Stimulated activated CD8-positive, alpha-beta memory T cell treated with anti-CD3 and anti-CD28 coated beads, Interleukin-7, amount 100 ng/mL, for 1 hour (primary cell): ENCODE data around the gene UGT1A10.
A peak's percentile ranks its signal among the peaks of the same experiment; 100 is the strongest.
"Not testable (repeated sequence)": the region's sequence is repeated elsewhere in the genome, so short reads cannot be mapped to it uniquely, and the experiment has no call there.

Source experiments
- DNase-seq, 2 donors: peaks; one replicate each; pipeline ENCODE4 v3.0.0-alpha.2; 2020; ENCODE audit warnings: low read depth in 2 of 2

UGT1A10 gene

DNA sequence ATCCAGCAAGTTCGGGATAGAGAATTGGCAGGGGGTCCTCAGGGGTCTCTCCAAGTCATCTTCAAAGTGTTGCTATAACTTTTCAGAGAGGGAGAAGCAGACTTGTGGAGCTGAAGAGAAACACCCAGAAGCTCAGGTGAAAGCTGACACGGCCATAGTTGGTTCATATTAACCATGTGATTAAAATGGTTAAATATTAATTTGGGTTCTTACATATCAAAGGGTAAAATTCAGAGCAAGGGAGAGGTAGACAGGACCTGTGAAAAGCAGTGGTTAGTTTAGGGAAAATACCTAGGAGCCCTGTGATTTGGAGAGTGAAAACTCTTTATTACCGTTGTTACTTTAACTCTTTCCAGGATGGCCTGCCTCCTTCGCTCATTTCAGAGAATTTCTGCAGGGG is 56.4 kb downstream of the UGT1A10 start, which contains the start of gene UGT1A6:
Gene UGT1A6, plus strand, starts transcription at position 243 of the 400 bp plus-strand sequence. Its CDS starts 115 bp downstream, at position 358.
- no peak for DNase-seq

GRCh38 chr2:233693963-233694362 is 57.7 kb downstream of the UGT1A10 start:
- no peak for DNase-seq

GRCh38 chr2:233698740-233699139 is 62.5 kb downstream of the UGT1A10 start:
- DNase-seq, result no peak

DNA sequence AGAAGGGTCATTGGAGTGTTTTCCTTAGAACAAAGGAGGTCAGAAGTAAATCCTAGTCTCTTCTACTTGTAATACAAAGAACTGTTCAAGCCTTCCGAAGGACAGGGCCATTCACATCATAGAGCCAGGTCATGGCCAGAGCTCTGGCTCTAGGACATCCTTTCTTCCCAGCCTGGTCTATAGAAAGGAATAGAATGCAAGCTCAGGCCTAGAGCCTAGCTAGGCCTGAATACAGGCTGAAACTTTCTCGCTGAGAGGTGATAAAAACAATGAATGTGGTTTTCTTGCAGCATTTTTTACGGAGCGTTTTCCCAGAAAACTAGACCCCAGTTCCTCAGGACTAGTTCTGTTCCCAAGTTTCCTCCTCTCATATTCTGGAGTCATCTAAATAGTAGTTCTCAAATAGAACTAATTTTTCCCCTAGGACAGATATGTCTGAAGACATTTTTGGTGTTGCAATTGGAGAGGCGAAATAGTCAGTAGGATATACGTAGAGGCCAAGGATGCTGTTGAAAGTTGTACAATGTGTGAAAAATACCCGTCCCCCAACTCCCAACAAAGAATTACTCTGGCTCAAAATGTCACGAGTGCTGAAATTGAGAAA is 63.3 kb downstream of the UGT1A10 start:
- DNase-seq, result no peak

GRCh38 chr2:233700028-233700635 is 63.9 kb downstream of the UGT1A10 start:
- no peak for DNase-seq

DNA sequence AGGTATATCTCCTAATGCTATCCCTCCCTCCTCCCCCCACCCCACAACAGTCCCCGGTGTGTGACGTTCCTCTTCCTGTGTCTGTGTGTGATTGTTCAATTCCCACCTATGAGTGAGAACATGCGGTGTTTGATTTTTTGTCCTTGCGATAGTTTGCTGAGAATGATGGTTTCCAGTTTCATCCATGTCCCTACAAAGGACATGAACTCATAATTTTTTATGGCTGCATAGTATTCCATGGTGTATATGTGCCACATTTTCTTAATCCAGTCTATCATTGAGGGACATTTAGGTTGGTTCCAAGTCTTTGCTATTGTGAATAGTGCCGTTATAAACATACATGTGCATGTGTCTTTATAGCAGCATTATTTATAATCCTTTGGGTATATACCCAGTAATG is 64.6 kb downstream of the UGT1A10 start:
- DNase-seq, result not testable (repeated sequence)

- no peak for DNase-seq
These were observed 66.0 kb downstream of the UGT1A10 start for GRCh38 chr2:233702238-233702637.

- no peak for DNase-seq
These were observed 69.8 kb downstream of the UGT1A10 start for GRCh38 chr2:233705911-233706506.

DNA sequence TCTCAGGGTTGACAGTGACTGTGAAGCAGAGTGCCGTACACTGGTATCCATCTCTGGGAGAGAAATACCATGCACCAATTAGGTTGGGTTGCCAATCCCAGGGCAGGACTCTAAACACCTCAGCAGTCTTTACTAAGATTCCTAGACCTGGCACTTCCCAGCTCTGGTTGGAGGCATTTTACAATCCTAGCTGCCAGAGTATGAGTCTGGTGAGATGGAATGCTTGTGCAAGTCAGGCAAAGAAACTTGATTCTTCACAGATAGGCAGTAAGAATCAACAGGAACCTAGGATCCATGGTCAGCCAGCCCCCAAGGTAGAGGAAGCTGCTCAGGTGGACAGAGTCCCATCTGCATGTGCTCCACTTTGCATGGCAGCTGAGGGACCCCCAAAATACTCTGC is 70.5 kb downstream of the UGT1A10 start:
- DNase-seq, result no peak

DNA sequence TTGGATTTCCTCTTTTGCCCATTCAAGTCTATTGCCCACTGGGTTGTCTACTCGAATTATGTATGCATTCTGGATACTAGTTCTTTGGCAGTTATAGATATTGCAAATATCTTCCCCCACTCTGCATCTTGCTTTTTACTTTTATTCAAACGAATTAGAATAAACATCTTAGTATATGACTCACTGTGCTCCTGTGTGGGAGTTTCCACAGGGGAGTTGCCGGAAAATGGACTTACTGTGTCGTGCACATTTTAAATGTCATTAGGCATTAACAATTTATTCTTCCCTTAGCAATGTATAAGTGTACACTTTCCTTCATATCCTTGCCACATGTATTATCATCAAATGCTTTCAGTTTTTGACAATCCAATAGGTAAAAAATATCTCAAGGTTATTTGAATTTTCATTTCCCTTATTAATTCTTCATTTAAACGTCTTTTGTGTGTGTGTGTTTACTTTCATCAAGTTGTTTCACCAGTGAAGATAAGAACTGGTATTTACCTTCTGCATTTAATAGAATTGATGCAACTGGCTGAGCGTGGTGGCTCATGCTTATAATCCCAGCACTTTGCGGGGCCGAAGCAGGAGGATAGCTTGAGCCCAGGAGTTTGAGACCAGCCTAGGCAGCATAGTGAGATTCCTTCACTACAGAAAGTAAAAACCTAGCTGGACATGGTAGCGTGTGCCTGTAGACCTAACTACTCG is 71.8 kb downstream of the UGT1A10 start:
- DNase-seq, result no peak

DNA sequence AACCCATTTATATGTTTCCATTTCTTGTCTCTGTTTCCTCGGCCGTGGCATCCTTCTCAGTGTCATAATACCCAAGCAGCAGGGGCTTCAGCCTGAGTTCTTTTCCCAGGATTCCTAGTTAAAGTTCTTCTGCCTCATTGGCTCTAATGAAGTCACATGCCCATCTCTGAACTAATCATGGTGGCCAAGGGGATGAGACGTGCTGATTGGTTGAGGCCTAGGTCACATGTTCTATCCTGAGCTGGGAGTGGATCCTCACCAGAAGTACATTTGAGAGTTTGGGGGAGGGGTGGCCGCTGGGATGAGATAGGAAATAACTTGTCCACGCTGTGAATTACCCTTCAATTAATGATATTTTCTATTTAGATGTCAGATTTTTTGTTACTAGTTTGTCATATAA is 72.7 kb downstream of the UGT1A10 start:
- DNase-seq, result no peak

GRCh38 chr2:233711312-233712008 is 75.2 kb downstream of the UGT1A10 start:
- peak; percentile 14 to 49 for DNase-seq

DNA sequence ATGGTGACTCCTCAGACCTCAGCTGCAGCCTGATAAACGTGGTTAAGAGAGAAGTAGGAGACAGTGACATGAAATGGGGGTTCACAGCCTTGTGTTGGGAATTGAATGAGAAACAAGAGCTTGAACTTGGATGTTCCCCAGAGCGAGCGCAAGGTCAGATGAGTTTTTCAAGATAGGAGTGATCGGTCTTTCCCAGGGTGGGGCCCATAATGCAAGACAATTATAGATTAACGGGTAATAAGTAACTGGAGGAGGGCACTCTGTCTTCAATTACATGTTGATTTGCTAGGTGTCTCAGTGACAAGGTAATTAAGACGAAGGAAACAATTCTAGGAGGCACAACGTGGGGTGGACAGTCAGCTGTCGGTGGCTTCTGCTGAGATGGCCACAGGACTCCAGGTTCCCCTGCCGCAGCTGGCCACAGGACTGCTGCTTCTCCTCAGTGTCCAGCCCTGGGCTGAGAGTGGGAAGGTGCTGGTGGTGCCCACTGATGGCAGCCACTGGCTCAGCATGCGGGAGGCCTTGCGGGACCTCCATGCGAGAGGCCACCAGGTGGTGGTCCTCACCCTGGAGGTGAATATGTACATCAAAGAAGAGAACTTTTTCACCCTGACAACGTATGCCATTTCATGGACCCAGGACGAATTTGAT is 76.5 kb downstream of the UGT1A10 start, which contains the start of gene UGT1A5:
Gene UGT1A5, plus strand, starts transcription at position 297 of the 651 bp plus-strand sequence. Its CDS starts 85 bp downstream, at position 382.
- DNase-seq, result no peak

DNA sequence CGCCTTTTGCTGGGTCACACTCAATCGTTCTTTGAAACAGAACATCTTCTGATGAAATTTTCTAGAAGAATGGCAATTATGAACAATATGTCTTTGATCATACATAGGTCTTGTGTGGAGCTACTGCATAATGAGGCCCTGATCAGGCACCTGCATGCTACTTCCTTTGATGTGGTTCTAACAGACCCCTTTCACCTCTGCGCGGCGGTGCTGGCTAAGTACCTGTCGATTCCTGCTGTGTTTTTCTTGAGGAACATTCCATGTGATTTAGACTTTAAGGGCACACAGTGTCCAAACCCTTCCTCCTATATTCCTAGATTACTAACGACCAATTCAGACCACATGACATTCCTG is 77.0 kb downstream of the UGT1A10 start:
- no peak for DNase-seq

- DNase-seq, result no peak
These were observed 77.9 kb downstream of the UGT1A10 start for GRCh38 chr2:233714121-233714520.

DNA sequence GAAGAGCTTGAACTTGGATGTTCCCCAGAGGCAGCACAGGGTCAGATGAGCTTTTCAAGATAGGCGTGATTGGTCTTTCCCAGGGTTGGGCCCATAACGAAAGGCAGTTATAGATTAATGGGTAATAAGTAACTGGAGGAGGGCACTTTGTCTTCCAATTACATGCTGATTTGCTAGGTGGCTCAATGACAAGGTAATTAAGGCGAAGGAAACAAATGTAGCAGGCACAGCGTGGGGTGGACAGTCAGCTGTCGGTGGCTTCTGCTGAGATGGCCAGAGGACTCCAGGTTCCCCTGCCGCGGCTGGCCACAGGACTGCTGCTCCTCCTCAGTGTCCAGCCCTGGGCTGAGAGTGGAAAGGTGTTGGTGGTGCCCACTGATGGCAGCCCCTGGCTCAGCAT is 82.3 kb downstream of the UGT1A10 start, which contains the start of gene UGT1A4:
Gene UGT1A4, plus strand, starts transcription at position 185 of the 400 bp plus-strand sequence. Its CDS starts 85 bp downstream, at position 270.
- DNase-seq, result no peak

DNA sequence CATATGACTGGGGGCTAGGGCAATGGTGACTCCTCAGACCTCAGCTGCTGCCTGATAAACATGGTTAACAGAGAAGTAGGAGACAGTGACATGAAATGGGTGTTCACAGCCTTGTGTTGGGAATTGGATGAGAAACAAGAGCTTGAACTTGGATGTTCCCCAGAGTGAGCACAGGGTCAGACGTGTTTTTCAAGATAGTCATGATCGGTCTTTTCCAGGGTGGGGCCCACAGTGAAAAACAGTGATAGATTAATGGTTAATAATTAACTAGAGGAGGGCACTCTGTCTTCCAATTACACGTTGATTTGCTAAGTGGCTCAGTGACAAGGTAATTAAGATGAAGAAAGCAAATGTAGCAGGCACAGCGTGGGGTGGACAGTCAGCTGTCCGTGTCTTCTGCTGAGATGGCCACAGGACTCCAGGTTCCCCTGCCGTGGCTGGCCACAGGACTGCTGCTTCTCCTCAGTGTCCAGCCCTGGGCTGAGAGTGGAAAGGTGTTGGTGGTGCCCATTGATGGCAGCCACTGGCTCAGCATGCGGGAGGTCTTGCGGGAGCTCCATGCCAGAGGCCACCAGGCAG is 92.6 kb downstream of the UGT1A10 start, which contains the start of gene UGT1A3:
Gene UGT1A3, plus strand, starts transcription at position 320 of the 579 bp plus-strand sequence. Its CDS starts 85 bp downstream, at position 405.
- no peak for DNase-seq

- not testable (repeated sequence) for DNase-seq
These were observed 100.8 kb downstream of the UGT1A10 start for GRCh38 chr2:233736868-233737653.

GRCh38 chr2:233740870-233741269 is 104.6 kb downstream of the UGT1A10 start:
- DNase-seq, result no peak
